Dermis lymphatic vessel endothelial cell (primary cell): Measurements from ENCODE around the gene MC4R. TPM values are rescaled to one million over a fixed set of nuclear protein-coding genes. Genes with fewer than 3 reads are reported as not detected.

ENCODE experiments used
- total RNA-seq: library from RNA; depleted of rRNA; stranded (reverse); fragments of >200 nt; gene quantifications from 2 replicates; pipeline ENCODE4 v1.2.1, GENCODE V29; 2014

MC4R gene
- not detected in 2 replicates for total RNA-seq

GRCh38 chr18:60372596-60372995 is at the start of gene MC4R:
Gene MC4R (minus strand): TSS chr18:60372775. CDS start chr18:60372349, 426 bp downstream.

